Measurements from ENCODE around the gene AGRP.

- TF ChIP-seq CTCF (conservative IDR thresholded peaks at IDR 0.05; ENCODE audit: low read length) (no peak; the same call in 1 of the 2 replicates), EZH2phosphoT487 (IDR thresholded peaks at IDR 0.05; ENCODE audit: borderline replicate concordance) (no peak)
Observed at GRCh38 chr16:67445441-67445912, 37.9 kb downstream of the AGRP start.
